IMR-90 (cell line): Measurements from ENCODE around the gene CYP17A1. TPM values are rescaled to one million over a fixed set of nuclear protein-coding genes. Genes with fewer than 3 reads are reported as not detected.

ENCODE experiments used
- ATAC-seq: fragments of 200-7000 bp; cut with Tn5 transposase; 2 replicates; pipeline ENCODE4 v1.9.1; 2020; ENCODE audit warnings: low read depth, mild to moderate bottlenecking, moderate library complexity
- BruUV-seq: library from RNA; stranded (reverse); fragments of 400-500 nt; replicated peaks from 2 replicates; lab custom pipeline; 2021; lab: Mats Ljungman, UMichigan
- CTCF ChIA-PET: fragments of 300-600 bp; formaldehyde crosslinking; extraction: SDS; loops from one replicate; lab custom pipeline; 2021; ENCODE audit warnings: antibody characterized with exemption; lab: Yijun Ruan, JAX
- POLR2A ChIA-PET: fragments of 300-600 bp; sonication (Branson Sonifier 250); formaldehyde crosslinking; loops from one replicate; lab custom pipeline; 2022; ENCODE audit warnings: antibody characterized with exemption; ENCODE audit not compliant: unreplicated experiment; lab: Charles Lee
- DNase-seq: peaks from one replicate; pipeline ENCODE4 v3.0.0; 2013
- H2AFZ ChIP-seq: replicated peaks from 2 replicates; pipeline ENCODE3; 2013; ENCODE audit warnings: low read length, mild to moderate bottlenecking; ENCODE audit not compliant: poor library complexity
- H2AK5ac ChIP-seq: 2 replicates; pipeline ENCODE4 v1.6.1; 2013; ENCODE audit warnings: low read depth, low read length, inconsistent platforms
- H2AK9ac ChIP-seq: replicated peaks from 2 replicates; pipeline ENCODE3; 2013; ENCODE audit warnings: mild to moderate bottlenecking, low read depth, low read length, moderate library complexity; ENCODE audit not compliant: poor library complexity
- H2BK120ac ChIP-seq: 2 replicates; pipeline ENCODE4 v1.6.1; 2013; ENCODE audit warnings: low read depth, low read length, inconsistent platforms
- H2BK15ac ChIP-seq: 3 replicates; pipeline ENCODE4 v1.6.1; 2013; ENCODE audit warnings: low read depth, low read length, inconsistent platforms
- H2BK20ac ChIP-seq: 2 replicates; pipeline ENCODE4 v1.6.1; 2013; ENCODE audit warnings: low read depth, mild to moderate bottlenecking, inconsistent platforms, low read length, moderate library complexity
- H2BK5ac ChIP-seq: 2 replicates; pipeline ENCODE4 v1.6.1; 2013; ENCODE audit warnings: mild to moderate bottlenecking, low read depth, low read length, inconsistent platforms; ENCODE audit not compliant: poor library complexity, severe bottlenecking
- H3K14ac ChIP-seq: replicated peaks from 2 replicates; pipeline ENCODE4 v1.6.1; 2013; ENCODE audit warnings: low read depth, low read length, inconsistent platforms
- H3K18ac ChIP-seq: 2 replicates; pipeline ENCODE4 v1.6.1; 2013; ENCODE audit warnings: low read depth, low read length, control low read depth
- H3K23ac ChIP-seq: 2 replicates; pipeline ENCODE4 v1.6.1; 2013; ENCODE audit warnings: low read depth, low read length, inconsistent platforms
- H3K27ac ChIP-seq: 2 replicates; pipeline ENCODE4 v1.5.1; 2013; ENCODE audit warnings: mild to moderate bottlenecking, control low read depth, low read length; ENCODE audit not compliant: insufficient read depth
- H3K27me3 ChIP-seq: 2 replicates; pipeline ENCODE4 v1.6.1; 2013; ENCODE audit warnings: low read length; ENCODE audit not compliant: control insufficient read depth, insufficient read depth
- H3K36me3 ChIP-seq: 2 replicates; pipeline ENCODE4 v1.6.1; 2013; ENCODE audit warnings: low read length, mixed read lengths; ENCODE audit not compliant: control insufficient read depth, insufficient read depth
- H3K4ac ChIP-seq: 2 replicates; pipeline ENCODE4 v1.6.1; 2013; ENCODE audit warnings: low read depth, low read length, inconsistent platforms
- H3K4me1 ChIP-seq: 2 replicates; pipeline ENCODE4 v1.6.1; 2013; ENCODE audit warnings: low read length, mixed read lengths; ENCODE audit not compliant: control insufficient read depth, insufficient read depth
- H3K4me2 ChIP-seq: 2 replicates; pipeline ENCODE4 v1.6.1; 2013; ENCODE audit warnings: low read depth, mild to moderate bottlenecking, control low read depth, low read length, moderate library complexity
- H3K4me3 ChIP-seq: 2 replicates; pipeline ENCODE4 v1.5.1; 2013; ENCODE audit warnings: low read depth, mild to moderate bottlenecking, control low read depth, low read length, moderate library complexity; ENCODE audit not compliant: insufficient read depth
- H3K56ac ChIP-seq: 2 replicates; pipeline ENCODE4 v1.6.1; 2013; ENCODE audit warnings: low read length, inconsistent platforms; ENCODE audit not compliant: insufficient read depth; ENCODE audit errors: extremely low read depth
- H3K79me1 ChIP-seq, 2 experiments: 2 replicates each; pipeline ENCODE4 v1.6.1; 2013; ENCODE audit warnings: low read length in 2 of 2, inconsistent platforms in 1 of 2, low read depth in 1 of 2
- H3K9ac ChIP-seq: 2 replicates; pipeline ENCODE4 v1.6.1; 2013; ENCODE audit warnings: low read depth, low read length, control low read depth
- H3K9me1 ChIP-seq: 2 replicates; pipeline ENCODE4 v1.6.1; 2013; ENCODE audit warnings: low read length, inconsistent platforms; ENCODE audit not compliant: insufficient read depth
- H3K9me3 ChIP-seq: 2 replicates; pipeline ENCODE4 v1.6.1; 2013; ENCODE audit warnings: low read length; ENCODE audit not compliant: control insufficient read depth, insufficient read depth
- H4K20me1 ChIP-seq: 2 replicates; pipeline ENCODE4 v1.6.1; 2013; ENCODE audit warnings: low read length, inconsistent platforms; ENCODE audit not compliant: insufficient read depth
- H4K5ac ChIP-seq: 2 replicates; pipeline ENCODE4 v1.6.1; 2013; ENCODE audit warnings: mild to moderate bottlenecking, low read depth, low read length, control low read depth
- H4K8ac ChIP-seq, 2 experiments: 2 replicates each; pipeline ENCODE4 v1.6.1; 2013; ENCODE audit warnings: low read depth in 2 of 2, low read length in 2 of 2, control low read depth in 1 of 2, inconsistent platforms in 1 of 2
- H4K91ac ChIP-seq: 2 replicates; pipeline ENCODE4 v1.6.1; 2013; ENCODE audit warnings: low read depth, low read length, inconsistent platforms; ENCODE audit not compliant: insufficient read depth
- BHLHE40 ChIP-seq: fragments of 150-350 bp; IDR thresholded peaks from 2 replicates; pipeline ENCODE4 v1.6.1; 2016; ENCODE audit warnings: mild to moderate bottlenecking, low read depth, low read length
- CTCF ChIP-seq: conservative IDR thresholded peaks from 2 replicates; pipeline ENCODE4 v1.5.1; 2012; ENCODE audit warnings: mild to moderate bottlenecking, low read depth, low read length, improper control_type of control experiment
- FOS ChIP-seq: fragments of 150-350 bp; IDR thresholded peaks from 2 replicates; pipeline ENCODE4 v1.6.1; 2016; ENCODE audit warnings: low read depth, low read length
- MAFK ChIP-seq: IDR thresholded peaks from 2 replicates; pipeline ENCODE4 v1.6.1; 2012; ENCODE audit warnings: low read depth, low read length, improper control_type of control experiment
- MXI1 ChIP-seq: IDR thresholded peaks from 2 replicates; pipeline ENCODE4 v1.6.1; 2012; ENCODE audit warnings: low read depth, mild to moderate bottlenecking, low read length, moderate library complexity, borderline replicate concordance
- NFE2L2 ChIP-seq: fragments of 150-350 bp; IDR thresholded peaks from 2 replicates; pipeline ENCODE4 v1.6.1; 2016; ENCODE audit warnings: low read depth, mild to moderate bottlenecking, low read length
- RAD21 ChIP-seq: IDR thresholded peaks from 2 replicates; pipeline ENCODE4 v1.6.1; 2012; ENCODE audit warnings: low read length, improper control_type of control experiment
- RCOR1 ChIP-seq: IDR thresholded peaks from 2 replicates; pipeline ENCODE4 v1.6.1; 2012; ENCODE audit warnings: mild to moderate bottlenecking, low read length, improper control_type of control experiment; ENCODE audit not compliant: insufficient replicate concordance
- RFX5 ChIP-seq: IDR thresholded peaks from 2 replicates; pipeline ENCODE4 v1.8.0; 2012; ENCODE audit warnings: low read depth, mild to moderate bottlenecking, low read length, moderate library complexity
- SMC3 ChIP-seq: fragments of 150-350 bp; IDR thresholded peaks from 2 replicates; pipeline ENCODE4 v1.6.1; 2016; ENCODE audit warnings: low read depth, mild to moderate bottlenecking, antibody characterized with exemption, low read length, moderate library complexity
- WGBS, 2 experiments: methylation state at CpG; one replicate each; pipeline versions ENCODE4 v1.1.5 to v1.1.7; 2013; ENCODE audit warnings: missing lambda C conversion rate in 2 of 2; ENCODE audit not compliant: insufficient read length in 1 of 2; ENCODE audit errors: extremely low coverage in 2 of 2; 5-methylcytosine and 5-hydroxymethylcytosine counted together
- dilution Hi-C: fragments of 300-500 bp; cut with HindIII; formaldehyde crosslinking; loops from one replicate; pipeline ENCODE4 v1.14.3; 2018; ENCODE audit warnings: low sequenced_read_pairs; ENCODE audit not compliant: unreplicated experiment
- in situ Hi-C: fragments of 300-500 bp; cut with MboI; formaldehyde crosslinking; loops from 3 replicates; pipeline ENCODE4 v1.14.3; 2019; ENCODE audit warnings: low sequenced_read_pairs, inconsistent platforms, mixed read lengths
- intact Hi-C: fragments of 100-400 bp; cut with micrococcal nuclease; formaldehyde crosslinking; loops from 2 replicates; pipeline ENCODE4 v1.10.0; 2022
- polyA plus RNA-seq, 3 experiments: library from polyadenylated mRNA; depleted of rRNA; stranded (reverse); fragments of >200 nt; gene quantifications; 2 replicates each; pipeline ENCODE4 v1.2.3, GENCODE V29; 2012; ENCODE audit warnings: low replicate concordance in 1 of 3
- total RNA-seq: library from RNA; depleted of rRNA; stranded (reverse); fragments of >200 nt; gene quantifications from 2 replicates; pipeline ENCODE4 v1.2.3, GENCODE V29; 2012
- TF ChIP-seq, protein P1 (sequence below): fragments of 150-350 bp; IDR thresholded peaks from 2 replicates; pipeline ENCODE4 v1.6.1; 2017; ENCODE audit warnings: mild to moderate bottlenecking, antibody characterized with exemption, low read length, low read depth

The CYP17A1 gene
- total and polyA plus RNA-seq, 2 of the 4 experiments (the other 2 are of a cell fraction) = not detected

DNA sequence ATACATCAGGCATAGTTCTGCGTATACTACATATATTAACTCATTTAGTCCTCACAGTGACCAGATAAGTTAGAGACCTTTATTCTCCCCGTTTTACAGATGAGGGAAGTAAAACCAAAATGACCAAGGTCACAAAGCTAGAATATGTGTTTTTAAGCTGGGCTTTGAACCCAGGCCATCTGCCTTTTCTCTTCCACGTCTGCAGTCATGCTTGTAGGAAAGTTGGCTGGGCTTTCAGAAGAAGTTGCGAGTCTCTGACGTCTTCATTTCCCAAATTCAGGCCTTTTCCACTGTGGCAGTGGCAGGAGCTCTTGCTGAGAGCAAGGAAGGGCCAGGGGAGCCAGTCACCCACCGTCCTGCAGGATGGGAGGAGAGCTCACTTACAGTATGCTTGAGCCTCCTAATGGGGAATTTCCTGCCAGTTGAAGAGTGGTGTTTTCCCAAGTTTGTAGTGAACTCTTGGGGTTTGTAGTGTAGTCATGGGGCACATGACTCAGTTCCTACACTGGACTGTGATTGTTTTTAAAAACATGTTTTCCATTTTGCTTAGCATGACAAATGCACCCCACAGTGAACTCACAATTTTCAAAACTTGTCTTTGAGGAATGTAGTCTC, 34.2 kb downstream of the CYP17A1 start:
- no peaks in the 10 kb centered on the region; the same call in 1 of the 2 replicates for H3K9me3 ChIP-seq
- no peaks in the 10 kb centered on the region for H3K27me3 ChIP-seq
- H3K18ac ChIP-seq = peak overlapping the region; percentile 55
- peak overlapping the region; percentile 64 for H4K91ac ChIP-seq
- peaks cover 14% of the 10 kb centered on the region for H3K9me1 ChIP-seq
- no peak overlapping the region for H2AK5ac ChIP-seq
- peaks cover 12% of the 10 kb centered on the region for H3K4me1 ChIP-seq
- ATAC-seq (peak; percentile 96), DNase-seq (peak; percentile 99)
- H4K20me1 ChIP-seq = peaks cover 18% of the 10 kb centered on the region; the same call in 1 of the 2 replicates
- peak overlapping the region; percentile 45; the same call in 1 of the 2 replicates for H3K56ac ChIP-seq
- in situ Hi-C loops (no loop called here), intact Hi-C loops (loop anchor here (2.0 to 5.0 kb wide), 2 partner anchors 20 to 51 kb away; no protein-coding TSS in a partner anchor), dilution Hi-C loops (no loop called here)
- WGBS, 2 experiments = 0% methylated on average over 1 of the region's 6 CpGs; no CpG with 5 or more reads in 1 of the 2 experiments
- peak overlapping the region; percentile 2; the same call in 1 of the 3 replicates for H2BK15ac ChIP-seq
- no TSS peak for BruUV-seq
- peak overlapping the region; percentile 62 for H3K27ac ChIP-seq
- H3K4ac ChIP-seq = peak overlapping the region; percentile 73
- peak overlapping the region; percentile 74 for H3K14ac ChIP-seq
- H3K36me3 ChIP-seq = peaks cover 33% of the 10 kb centered on the region
- no peak overlapping the region for H2AK9ac ChIP-seq
- TF ChIP-seq CTCF = 0 out of 2 replicates have a peak, but pooled peaks have one; percentile 6
- TF ChIP-seq MXI1 = no peak; the same call in 1 of the 2 replicates
- peak; percentile 35 for TF ChIP-seq RAD21
- TF ChIP-seq, protein P1, sequence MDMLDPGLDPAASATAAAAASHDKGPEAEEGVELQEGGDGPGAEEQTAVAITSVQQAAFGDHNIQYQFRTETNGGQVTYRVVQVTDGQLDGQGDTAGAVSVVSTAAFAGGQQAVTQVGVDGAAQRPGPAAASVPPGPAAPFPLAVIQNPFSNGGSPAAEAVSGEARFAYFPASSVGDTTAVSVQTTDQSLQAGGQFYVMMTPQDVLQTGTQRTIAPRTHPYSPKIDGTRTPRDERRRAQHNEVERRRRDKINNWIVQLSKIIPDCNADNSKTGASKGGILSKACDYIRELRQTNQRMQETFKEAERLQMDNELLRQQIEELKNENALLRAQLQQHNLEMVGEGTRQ = peak; percentile 87
- TF ChIP-seq BHLHE40 = peak; percentile 29; the same call in 1 of the 2 replicates
- no peak for TF ChIP-seq RFX5
- TF ChIP-seq RCOR1 = no peak
- peak; percentile 82 for TF ChIP-seq MAFK
- peak; percentile 62; the same call in 1 of the 2 replicates for TF ChIP-seq FOS
- 0 out of 2 replicates have a peak, but pooled peaks have one; percentile 10 for TF ChIP-seq SMC3
- 0 out of 2 replicates have a peak, but pooled peaks have one; percentile 3 for TF ChIP-seq NFE2L2
- H3K4me3 ChIP-seq = no peak overlapping the region
- POLR2A ChIA-PET = no interaction called here
- peak overlapping the region; percentile 77 for H2BK5ac ChIP-seq
- H4K5ac ChIP-seq = peak overlapping the region; percentile 23; the same call in 1 of the 2 replicates
- H3K23ac ChIP-seq = no peak overlapping the region; the same call in 1 of the 2 replicates
- peaks cover 18 to 27% of the 10 kb centered on the region in 2 experiments for H3K79me1 ChIP-seq
- CTCF ChIA-PET = no interaction called here
- peak overlapping the region; percentile 24; the same call in 1 of the 2 replicates for H3K9ac ChIP-seq
- H3K4me2 ChIP-seq = peak overlapping the region; percentile 18
- peak overlapping the region; percentile 83; the same call in 1 of the 2 replicates for H2BK120ac ChIP-seq
- H4K8ac ChIP-seq = peak overlapping the region in 1 of 2 experiments; percentile 43; a peak in 1 of 4 replicates
- H2AFZ ChIP-seq = peak overlapping the region; percentile 29
- peak overlapping the region; percentile 31; the same call in 1 of the 2 replicates for H2BK20ac ChIP-seq
